Vagina (tissue), 2 donors: Measurements from ENCODE around the gene PKD1L1.

Source experiments
- POLR2AphosphoS5 ChIP-seq, 2 donors: sonication (generic); formaldehyde crosslinking; IDR thresholded peaks; one replicate each; pipeline ENCODE4 v1.9.0; 2017; ENCODE audit warnings: antibody characterized with exemption in 2 of 2, mild to moderate bottlenecking in 2 of 2, low read depth in 1 of 2; ENCODE audit not compliant: insufficient read depth in 1 of 2
- TF ChIP-seq, protein P1 (sequence below), 3 experiments: fragments of 450-650 bp in 2 of 3; fragments of 200-600 bp in 1 of 3; sonication (generic) in 1 of 3; IDR thresholded peaks; one replicate each; pipeline ENCODE4 v1.5.1; 2017 to 2019; ENCODE audit warnings: antibody characterized with exemption in 3 of 3, mild to moderate bottlenecking in 2 of 3, moderate library complexity in 2 of 3

GRCh38 chr7:47887016-47887640 is 61.1 kb downstream of the PKD1L1 start:
- TF ChIP-seq, protein P1, sequence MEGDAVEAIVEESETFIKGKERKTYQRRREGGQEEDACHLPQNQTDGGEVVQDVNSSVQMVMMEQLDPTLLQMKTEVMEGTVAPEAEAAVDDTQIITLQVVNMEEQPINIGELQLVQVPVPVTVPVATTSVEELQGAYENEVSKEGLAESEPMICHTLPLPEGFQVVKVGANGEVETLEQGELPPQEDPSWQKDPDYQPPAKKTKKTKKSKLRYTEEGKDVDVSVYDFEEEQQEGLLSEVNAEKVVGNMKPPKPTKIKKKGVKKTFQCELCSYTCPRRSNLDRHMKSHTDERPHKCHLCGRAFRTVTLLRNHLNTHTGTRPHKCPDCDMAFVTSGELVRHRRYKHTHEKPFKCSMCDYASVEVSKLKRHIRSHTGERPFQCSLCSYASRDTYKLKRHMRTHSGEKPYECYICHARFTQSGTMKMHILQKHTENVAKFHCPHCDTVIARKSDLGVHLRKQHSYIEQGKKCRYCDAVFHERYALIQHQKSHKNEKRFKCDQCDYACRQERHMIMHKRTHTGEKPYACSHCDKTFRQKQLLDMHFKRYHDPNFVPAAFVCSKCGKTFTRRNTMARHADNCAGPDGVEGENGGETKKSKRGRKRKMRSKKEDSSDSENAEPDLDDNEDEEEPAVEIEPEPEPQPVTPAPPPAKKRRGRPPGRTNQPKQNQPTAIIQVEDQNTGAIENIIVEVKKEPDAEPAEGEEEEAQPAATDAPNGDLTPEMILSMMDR (IDR thresholded peaks at IDR 0.05), result no peak
- TF ChIP-seq POLR2AphosphoS5 (IDR thresholded peaks at IDR 0.05; ENCODE audit: insufficient read depth in 1 of 2, low read depth in 1 of 2), result no peak
